ENCODE data around the gene AKT1S1. TPM values are rescaled to one million over a fixed set of nuclear protein-coding genes. Genes with fewer than 3 reads are reported as not detected.
A peak's percentile ranks its signal among the peaks of the same experiment; 100 is the strongest.

Gene AKT1S1
- total and polyA plus RNA-seq, 2 of the 13 experiments (the other 11 are each of a cell fraction or from before 2014, with no cell fraction given) = 13.5 to 27.8 TPM

DNA sequence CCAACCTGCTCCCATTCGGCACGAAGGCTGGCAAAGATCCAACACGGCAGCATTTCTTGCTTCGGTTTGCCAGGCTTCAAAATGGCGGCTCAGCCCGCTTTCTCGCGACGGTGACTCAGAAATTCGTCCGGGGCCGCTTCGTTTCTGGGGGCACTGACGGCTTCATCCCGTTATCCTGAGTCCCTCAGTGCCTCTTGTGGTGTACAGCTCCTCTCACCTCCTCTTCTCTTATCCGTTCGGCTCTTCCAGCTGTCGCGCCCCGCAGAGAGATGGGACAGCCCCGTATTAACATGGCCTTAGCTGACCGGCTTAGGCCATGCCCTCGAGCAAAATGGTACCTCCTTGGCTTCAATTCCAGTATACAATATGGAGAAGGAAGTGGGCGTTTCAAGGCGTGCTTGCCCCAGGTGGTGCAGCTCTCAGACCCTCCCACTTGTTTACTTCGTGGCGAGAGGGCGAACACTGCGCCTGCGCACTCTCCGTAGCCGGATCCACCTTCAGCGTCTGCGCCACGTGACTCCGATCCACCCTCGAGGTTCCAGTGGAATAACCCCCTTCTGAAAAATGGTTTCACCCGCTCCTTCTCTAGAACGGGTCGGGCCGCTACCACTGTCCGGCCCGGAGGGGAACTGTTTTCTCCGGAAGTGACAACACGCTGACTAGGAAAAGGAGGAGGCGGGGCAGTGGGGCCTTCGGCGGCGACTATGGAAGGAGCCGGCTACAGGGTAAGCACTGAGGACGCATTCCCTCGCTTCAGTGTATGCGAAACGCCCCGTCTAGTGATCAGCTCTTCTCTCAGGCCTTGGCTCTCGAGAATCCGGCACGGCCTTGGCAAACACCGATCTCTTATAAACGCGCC, at the start of gene AKT1S1, which contains the start of gene TBC1D17 (continued):
- TF ChIP-seq, protein P1, sequence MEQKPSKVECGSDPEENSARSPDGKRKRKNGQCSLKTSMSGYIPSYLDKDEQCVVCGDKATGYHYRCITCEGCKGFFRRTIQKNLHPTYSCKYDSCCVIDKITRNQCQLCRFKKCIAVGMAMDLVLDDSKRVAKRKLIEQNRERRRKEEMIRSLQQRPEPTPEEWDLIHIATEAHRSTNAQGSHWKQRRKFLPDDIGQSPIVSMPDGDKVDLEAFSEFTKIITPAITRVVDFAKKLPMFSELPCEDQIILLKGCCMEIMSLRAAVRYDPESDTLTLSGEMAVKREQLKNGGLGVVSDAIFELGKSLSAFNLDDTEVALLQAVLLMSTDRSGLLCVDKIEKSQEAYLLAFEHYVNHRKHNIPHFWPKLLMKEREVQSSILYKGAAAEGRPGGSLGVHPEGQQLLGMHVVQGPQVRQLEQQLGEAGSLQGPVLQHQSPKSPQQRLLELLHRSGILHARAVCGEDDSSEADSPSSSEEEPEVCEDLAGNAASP (CRISPR knock-in tag; IDR thresholded peaks at IDR 0.05; ENCODE audit: borderline replicate concordance) = peak; percentile 84
- TF ChIP-seq, protein P2, sequence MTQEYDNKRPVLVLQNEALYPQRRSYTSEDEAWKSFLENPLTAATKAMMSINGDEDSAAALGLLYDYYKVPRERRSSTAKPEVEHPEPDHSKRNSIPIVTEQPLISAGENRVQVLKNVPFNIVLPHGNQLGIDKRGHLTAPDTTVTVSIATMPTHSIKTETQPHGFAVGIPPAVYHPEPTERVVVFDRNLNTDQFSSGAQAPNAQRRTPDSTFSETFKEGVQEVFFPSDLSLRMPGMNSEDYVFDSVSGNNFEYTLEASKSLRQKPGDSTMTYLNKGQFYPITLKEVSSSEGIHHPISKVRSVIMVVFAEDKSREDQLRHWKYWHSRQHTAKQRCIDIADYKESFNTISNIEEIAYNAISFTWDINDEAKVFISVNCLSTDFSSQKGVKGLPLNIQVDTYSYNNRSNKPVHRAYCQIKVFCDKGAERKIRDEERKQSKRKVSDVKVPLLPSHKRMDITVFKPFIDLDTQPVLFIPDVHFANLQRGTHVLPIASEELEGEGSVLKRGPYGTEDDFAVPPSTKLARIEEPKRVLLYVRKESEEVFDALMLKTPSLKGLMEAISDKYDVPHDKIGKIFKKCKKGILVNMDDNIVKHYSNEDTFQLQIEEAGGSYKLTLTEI (CRISPR knock-in tag; conservative IDR thresholded peaks at IDR 0.05) = no peak
- TF ChIP-seq, protein P3, sequence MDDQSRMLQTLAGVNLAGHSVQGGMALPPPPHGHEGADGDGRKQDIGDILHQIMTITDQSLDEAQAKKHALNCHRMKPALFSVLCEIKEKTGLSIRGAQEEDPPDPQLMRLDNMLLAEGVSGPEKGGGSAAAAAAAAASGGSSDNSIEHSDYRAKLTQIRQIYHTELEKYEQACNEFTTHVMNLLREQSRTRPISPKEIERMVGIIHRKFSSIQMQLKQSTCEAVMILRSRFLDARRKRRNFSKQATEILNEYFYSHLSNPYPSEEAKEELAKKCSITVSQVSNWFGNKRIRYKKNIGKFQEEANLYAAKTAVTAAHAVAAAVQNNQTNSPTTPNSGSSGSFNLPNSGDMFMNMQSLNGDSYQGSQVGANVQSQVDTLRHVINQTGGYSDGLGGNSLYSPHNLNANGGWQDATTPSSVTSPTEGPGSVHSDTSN (CRISPR knock-in tag; IDR thresholded peaks at IDR 0.05; ENCODE audit: borderline replicate concordance) = no peak
- TF ChIP-seq, protein P4, sequence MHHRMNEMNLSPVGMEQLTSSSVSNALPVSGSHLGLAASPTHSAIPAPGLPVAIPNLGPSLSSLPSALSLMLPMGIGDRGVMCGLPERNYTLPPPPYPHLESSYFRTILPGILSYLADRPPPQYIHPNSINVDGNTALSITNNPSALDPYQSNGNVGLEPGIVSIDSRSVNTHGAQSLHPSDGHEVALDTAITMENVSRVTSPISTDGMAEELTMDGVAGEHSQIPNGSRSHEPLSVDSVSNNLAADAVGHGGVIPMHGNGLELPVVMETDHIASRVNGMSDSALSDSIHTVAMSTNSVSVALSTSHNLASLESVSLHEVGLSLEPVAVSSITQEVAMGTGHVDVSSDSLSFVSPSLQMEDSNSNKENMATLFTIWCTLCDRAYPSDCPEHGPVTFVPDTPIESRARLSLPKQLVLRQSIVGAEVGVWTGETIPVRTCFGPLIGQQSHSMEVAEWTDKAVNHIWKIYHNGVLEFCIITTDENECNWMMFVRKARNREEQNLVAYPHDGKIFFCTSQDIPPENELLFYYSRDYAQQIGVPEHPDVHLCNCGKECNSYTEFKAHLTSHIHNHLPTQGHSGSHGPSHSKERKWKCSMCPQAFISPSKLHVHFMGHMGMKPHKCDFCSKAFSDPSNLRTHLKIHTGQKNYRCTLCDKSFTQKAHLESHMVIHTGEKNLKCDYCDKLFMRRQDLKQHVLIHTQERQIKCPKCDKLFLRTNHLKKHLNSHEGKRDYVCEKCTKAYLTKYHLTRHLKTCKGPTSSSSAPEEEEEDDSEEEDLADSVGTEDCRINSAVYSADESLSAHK (CRISPR knock-in tag; IDR thresholded peaks at IDR 0.05; ENCODE audit: borderline replicate concordance) = no peak
- TF ChIP-seq ZNF34 (CRISPR knock-in tag; IDR thresholded peaks at IDR 0.05; ENCODE audit: borderline replicate concordance) (no peak), JUNB (CRISPR knock-in tag; IDR thresholded peaks at IDR 0.05; ENCODE audit: borderline replicate concordance) (no peak), ZNF564 (CRISPR knock-in tag; IDR thresholded peaks at IDR 0.05) (no peak), SOX6 (IDR thresholded peaks at IDR 0.05) (no peak), SOX6 (CRISPR knock-in tag; IDR thresholded peaks at IDR 0.05) (no peak), ZNF678 (CRISPR knock-in tag; IDR thresholded peaks at IDR 0.05) (no peak), ELF3 (CRISPR knock-in tag; IDR thresholded peaks at IDR 0.05) (peak; percentile 66), TMF1 (CRISPR knock-in tag; IDR thresholded peaks at IDR 0.05; ENCODE audit: low read depth) (peak; percentile 61; the same call in 1 of the 2 replicates)
- TF ChIP-seq, protein P5, sequence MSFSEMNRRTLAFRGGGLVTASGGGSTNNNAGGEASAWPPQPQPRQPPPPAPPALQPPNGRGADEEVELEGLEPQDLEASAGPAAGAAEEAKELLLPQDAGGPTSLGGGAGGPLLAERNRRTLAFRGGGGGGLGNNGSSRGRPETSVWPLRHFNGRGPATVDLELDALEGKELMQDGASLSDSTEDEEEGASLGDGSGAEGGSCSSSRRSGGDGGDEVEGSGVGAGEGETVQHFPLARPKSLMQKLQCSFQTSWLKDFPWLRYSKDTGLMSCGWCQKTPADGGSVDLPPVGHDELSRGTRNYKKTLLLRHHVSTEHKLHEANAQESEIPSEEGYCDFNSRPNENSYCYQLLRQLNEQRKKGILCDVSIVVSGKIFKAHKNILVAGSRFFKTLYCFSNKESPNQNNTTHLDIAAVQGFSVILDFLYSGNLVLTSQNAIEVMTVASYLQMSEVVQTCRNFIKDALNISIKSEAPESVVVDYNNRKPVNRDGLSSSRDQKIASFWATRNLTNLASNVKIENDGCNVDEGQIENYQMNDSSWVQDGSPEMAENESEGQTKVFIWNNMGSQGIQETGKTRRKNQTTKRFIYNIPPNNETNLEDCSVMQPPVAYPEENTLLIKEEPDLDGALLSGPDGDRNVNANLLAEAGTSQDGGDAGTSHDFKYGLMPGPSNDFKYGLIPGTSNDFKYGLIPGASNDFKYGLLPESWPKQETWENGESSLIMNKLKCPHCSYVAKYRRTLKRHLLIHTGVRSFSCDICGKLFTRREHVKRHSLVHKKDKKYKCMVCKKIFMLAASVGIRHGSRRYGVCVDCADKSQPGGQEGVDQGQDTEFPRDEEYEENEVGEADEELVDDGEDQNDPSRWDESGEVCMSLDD (CRISPR knock-in tag; IDR thresholded peaks at IDR 0.05; ENCODE audit: borderline replicate concordance) = no peak
- TF ChIP-seq, protein P6, sequence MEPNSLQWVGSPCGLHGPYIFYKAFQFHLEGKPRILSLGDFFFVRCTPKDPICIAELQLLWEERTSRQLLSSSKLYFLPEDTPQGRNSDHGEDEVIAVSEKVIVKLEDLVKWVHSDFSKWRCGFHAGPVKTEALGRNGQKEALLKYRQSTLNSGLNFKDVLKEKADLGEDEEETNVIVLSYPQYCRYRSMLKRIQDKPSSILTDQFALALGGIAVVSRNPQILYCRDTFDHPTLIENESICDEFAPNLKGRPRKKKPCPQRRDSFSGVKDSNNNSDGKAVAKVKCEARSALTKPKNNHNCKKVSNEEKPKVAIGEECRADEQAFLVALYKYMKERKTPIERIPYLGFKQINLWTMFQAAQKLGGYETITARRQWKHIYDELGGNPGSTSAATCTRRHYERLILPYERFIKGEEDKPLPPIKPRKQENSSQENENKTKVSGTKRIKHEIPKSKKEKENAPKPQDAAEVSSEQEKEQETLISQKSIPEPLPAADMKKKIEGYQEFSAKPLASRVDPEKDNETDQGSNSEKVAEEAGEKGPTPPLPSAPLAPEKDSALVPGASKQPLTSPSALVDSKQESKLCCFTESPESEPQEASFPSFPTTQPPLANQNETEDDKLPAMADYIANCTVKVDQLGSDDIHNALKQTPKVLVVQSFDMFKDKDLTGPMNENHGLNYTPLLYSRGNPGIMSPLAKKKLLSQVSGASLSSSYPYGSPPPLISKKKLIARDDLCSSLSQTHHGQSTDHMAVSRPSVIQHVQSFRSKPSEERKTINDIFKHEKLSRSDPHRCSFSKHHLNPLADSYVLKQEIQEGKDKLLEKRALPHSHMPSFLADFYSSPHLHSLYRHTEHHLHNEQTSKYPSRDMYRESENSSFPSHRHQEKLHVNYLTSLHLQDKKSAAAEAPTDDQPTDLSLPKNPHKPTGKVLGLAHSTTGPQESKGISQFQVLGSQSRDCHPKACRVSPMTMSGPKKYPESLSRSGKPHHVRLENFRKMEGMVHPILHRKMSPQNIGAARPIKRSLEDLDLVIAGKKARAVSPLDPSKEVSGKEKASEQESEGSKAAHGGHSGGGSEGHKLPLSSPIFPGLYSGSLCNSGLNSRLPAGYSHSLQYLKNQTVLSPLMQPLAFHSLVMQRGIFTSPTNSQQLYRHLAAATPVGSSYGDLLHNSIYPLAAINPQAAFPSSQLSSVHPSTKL (CRISPR knock-in tag; IDR thresholded peaks at IDR 0.05) = no peak; the same call in none of the 2 replicates
